GM12891 (cell line): ENCODE results near the gene STRA6.

Experiments used
- POLR2A ChIP-seq: IDR thresholded peaks from 2 replicates; pipeline ENCODE4 v1.6.1; 2011; ENCODE audit warnings: low read depth, low read length, control low read depth
- POLR2AphosphoS5 ChIP-seq: IDR thresholded peaks from 2 replicates; pipeline ENCODE4 v1.6.1; 2011; ENCODE audit warnings: low read depth, low read length, control low read depth

DNA sequence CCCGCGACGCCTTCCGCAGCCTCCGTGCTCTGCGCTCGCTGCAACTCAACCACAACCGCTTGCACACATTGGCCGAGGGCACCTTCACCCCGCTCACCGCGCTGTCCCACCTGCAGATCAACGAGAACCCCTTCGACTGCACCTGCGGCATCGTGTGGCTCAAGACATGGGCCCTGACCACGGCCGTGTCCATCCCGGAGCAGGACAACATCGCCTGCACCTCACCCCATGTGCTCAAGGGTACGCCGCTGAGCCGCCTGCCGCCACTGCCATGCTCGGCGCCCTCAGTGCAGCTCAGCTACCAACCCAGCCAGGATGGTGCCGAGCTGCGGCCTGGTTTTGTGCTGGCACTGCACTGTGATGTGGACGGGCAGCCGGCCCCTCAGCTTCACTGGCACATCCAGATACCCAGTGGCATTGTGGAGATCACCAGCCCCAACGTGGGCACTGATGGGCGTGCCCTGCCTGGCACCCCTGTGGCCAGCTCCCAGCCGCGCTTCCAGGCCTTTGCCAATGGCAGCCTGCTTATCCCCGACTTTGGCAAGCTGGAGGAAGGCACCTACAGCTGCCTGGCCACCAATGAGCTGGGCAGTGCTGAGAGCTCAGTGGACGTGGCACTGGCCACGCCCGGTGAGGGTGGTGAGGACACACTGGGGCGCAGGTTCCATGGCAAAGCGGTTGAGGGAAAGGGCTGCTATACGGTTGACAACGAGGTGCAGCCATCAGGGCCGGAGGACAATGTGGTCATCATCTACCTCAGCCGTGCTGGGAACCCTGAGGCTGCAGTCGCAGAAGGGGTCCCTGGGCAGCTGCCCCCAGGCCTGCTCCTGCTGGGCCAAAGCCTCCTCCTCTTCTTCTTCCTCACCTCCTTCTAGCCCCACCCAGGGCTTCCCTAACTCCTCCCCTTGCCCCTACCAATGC is 27.1 kb downstream of the STRA6 start:
- TF ChIP-seq POLR2A: no peak
- no peak for TF ChIP-seq POLR2AphosphoS5
